Stimulated activated CD4-positive, alpha-beta T cell treated with anti-CD3 and anti-CD28 coated beads, Interleukin-15, amount 100 ng/mL, for 24 hours (primary cell): ENCODE measurements around the gene PSMD3.

Experiments
- DNase-seq: peaks from one replicate; pipeline ENCODE4 v3.0.0-alpha.2; 2020

Gene PSMD3

DNA sequence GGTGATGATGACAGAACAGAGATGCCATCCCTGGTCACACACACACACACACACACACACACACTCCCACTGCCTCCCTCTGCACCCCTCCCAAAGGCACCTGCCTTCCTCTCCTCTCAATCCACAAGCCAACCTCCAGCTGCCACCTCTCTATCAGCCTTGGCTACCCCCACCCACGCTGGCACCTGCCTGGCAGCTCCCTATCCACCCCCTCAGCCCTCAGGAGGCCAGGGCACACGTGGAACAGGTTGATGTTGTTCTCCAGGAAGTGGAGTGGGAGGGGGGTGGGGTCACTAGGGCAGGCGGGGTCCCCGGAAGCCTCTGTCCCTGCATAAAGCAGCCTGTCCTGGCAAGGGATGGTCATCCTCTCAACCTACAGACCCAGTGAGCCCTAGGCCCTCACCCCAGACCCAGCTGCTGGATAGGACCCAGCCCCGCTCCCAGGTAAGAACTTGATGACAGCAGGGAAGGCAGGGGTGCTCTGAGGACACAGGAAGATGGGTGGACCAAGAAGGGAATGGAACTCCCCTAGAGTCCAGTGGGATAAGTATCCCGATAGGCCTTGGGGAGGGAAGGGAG, 17.9 kb upstream of the PSMD3 start, which contains the start of gene GSDMA:
GSDMA (plus strand) TSS at position 363 of the 579 bp plus-strand sequence. CDS start 2,684 bp downstream, outside the sequence.
- DNase-seq: peak; percentile 19

DNA sequence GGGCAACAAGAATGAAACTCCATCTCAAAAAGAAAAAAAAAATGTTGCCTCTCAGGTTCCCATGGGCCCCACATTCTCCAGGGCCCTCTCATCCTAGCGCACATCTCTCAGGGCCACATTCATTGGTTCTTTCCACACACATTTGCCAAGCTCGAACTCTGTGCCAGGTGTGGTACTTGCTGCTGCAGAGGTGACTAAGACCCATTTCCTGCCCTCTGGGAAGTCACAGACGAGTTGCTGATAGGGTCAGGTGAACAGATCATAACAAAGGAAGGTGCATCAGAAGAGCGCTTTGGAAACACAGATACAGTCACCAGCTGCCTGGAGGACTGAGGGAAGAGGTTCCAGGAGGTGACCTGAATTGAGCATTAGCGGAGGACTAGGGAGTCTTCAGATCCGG, 16.8 kb upstream of the PSMD3 start:
- peak; percentile 22 for DNase-seq

DNA sequence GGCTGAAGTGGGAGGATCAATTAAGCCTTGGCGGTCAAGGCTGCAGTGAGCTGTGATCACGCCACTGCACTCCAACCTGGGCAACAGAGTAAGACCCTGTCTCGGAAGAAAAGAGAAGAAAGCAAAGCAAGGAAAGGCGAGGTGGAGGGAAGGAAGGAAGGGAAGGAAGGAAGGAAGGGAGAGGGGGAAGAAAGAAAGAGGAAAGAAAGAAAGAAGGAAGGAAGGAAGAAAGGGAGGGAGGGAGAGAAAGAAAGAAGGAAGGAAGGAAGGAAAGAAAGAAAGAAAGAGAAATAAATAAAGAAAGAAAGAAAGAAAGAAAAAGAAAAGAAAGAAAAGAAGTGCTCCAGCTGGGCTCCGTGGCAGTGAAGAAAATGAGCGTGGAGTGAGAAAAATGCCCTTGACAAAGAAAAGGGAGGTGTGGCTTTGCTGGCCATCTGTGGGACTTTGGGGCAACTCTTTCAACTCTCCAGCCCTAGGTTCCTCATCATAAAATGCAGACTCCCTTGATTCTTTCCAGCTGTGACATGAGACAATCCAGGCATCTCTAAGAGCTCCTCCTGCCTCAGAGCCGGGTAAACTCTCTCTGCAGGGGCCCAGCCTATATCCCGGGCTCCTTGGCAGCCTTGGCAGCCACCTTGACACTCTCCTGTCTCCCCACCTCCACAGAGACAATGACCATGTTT, 15.4 kb upstream of the PSMD3 start:
- DNase-seq: no peak

DNA sequence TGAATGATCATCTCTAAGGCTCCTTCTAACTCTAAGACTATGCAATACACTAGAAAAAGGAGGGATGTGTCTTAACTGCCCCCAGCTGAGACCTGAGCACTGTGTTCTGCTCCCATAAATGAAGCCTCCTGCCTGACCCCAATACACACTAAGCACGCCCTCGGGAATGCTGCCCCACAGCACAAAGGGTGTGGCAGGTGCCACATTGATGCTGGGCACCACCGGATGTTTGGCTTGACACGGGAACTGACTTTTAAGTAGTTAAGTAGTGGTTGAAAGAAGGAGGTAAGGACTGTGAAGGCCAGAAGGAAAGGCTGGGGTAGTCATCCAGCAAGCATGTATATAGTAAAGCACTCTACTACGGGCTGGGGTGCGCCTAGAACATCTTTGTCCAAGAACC, 13.8 kb upstream of the PSMD3 start:
- DNase-seq: no peak

DNA sequence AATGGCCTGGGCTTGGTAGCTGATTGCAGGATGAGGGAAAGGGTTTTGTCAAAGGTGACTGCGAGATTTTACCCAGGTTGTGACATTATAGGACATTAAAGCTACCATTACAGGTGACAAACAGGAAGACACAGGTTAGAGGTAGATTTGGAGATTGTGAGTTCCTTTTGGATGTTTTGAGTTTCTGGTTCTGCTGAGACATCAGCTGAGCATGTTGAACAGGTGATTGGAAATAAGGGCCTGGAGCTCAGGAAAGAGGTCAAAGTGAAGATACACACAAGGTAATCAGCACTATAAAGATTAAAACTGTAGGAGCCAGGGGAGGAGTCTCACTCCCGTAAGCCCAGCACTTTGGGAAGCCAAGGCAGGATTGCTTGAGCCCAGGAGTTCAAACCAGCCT, 11.8 kb upstream of the PSMD3 start:
- no peak for DNase-seq

DNA sequence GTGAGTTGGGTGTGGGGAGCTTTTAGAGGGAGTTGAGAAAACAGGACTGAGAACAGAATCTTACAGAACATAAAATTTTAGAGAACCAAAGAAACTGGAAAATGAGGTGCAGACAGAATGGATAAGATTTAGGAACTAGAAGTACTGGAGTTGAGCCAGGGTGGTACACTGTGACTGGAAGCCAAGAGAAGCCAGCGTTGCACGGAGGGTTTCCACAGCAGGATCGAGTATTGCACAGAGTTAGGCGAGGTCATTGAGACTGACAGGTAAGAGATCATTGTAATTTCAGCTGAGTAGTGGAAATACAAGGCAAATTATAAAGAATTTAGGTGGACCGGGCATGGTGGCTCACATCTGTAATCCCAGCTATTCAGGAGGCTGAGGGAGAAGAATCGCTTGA, 11.2 kb upstream of the PSMD3 start:
- DNase-seq: no peak

DNA sequence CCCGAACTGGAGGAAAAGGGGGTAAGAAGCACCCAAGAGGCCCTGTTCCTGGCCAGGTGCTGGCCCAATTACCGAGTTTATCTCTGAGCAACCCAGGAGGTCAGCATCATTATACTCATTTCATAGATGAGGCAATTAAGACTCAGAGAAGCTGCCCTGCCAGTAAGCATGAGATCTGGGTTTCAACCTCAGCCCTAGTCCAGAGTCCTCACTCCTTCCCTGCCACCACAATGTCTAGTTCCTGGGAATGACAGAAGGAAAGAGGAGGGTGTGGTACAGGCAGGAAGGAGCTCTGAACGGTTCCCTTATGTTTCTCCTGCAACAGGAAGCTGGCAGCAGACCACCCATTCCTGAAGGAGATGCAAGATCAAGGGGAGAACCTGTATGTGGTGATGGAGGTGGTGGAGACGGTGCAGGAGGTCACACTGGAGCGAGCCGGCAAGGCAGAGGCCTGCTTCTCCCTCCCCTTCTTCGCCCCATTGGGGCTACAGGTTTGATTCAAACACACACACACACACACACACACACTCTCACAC, 10.4 kb upstream of the PSMD3 start:
- no peak for DNase-seq

DNA sequence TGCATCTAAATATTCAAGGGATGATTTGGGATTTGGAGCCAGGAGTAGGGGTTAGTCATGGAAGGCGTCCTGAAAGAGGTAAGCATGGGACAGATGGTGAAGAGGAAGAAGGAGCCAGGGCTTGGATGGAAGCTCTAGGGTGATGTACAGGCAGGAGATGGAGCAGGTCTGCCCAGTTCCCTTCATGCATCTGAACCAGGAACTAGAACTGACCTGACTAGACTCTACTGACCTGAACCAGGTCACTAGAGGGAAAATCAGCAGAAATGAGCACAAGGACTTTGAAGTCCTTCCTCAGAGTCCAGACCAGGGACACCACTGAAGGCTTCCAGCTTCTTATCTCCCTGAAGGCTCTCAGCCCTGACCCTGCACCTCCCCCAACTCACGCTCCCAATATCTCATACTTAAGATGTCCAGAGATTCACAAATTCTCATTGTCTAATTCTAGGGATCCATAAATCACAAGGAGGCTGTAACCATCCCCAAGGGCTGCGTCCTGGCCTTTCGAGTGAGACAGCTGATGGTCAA, 9.5 kb upstream of the PSMD3 start:
- no peak for DNase-seq

DNA sequence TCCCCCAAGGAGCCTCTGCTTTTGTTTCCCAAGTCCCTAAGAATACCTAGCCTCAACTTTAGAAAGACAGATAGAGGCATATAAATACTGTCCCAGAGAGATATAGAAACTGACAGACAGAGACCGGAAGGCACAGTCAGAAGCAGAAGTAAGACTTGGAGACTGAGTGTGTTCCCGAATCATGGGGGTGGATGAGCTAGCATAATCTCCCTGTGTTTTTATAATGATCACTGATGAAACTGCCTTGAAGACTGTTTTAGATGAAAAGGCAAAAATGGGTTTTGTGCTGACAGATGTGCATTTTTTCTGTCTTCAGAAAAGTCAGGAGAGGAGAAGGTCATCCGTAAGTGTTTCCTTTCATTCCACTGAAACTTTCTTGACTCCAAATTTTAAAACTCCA, 8.3 kb upstream of the PSMD3 start:
- DNase-seq: no peak

DNA sequence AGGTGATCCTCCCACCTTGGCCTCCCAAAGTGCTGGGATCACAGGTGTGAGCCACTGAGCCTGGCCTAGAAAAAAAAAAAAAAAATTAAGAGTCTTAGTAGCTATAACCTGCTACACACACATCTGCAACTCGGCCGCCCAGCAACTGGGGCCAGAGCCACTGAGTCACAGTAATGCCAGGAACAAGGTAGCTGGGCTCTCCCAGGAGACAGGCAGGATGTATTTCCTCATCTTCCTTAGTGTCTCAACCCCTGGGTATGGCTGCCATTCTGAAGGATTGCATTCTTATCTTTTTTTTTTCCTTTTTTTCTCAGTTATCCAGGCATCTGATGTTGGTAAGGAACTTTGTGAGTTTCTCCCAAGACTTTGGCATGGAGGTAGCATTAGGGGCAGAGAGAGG, 7.1 kb upstream of the PSMD3 start:
- no peak for DNase-seq

DNA sequence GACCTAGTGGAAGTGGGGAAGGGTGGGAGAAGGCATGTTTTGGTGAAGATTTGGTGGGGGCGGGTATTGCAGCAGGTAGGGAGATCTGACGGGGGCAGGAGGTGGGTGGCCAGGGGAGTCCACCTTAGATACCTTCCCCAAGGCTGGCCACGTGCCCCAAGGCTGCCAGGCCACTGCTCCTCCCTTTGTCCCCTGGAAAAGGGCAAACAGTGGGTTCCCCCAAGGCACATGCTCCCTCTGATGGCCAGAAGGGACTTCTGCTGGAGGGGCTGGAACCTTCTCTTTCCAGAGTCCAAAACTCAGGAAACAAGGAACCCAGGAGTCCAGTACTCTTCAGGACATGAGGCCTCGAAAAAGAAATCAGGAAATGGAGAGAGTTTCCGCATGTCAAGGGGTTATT, 6.2 kb upstream of the PSMD3 start:
- no peak for DNase-seq

DNA sequence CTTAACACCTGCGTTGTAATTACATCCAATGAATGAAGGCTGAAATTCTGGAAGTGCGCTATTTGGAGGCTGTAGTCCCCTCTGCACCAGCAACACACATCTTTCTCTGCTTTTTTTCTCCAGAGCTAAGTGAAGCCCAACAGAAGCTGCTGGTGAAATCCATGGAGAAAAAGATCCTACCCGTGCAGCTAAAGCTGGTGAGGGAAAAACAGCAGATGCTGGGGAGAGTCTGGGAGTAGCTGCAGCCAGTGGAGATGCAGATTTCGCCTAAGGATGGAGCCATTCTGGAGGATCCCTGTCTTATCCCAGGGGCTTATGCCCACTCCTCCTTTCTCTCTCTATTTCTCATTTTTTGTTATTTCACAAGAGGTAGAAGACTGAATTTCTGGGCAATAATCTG, 4.8 kb upstream of the PSMD3 start:
- no peak for DNase-seq

DNA sequence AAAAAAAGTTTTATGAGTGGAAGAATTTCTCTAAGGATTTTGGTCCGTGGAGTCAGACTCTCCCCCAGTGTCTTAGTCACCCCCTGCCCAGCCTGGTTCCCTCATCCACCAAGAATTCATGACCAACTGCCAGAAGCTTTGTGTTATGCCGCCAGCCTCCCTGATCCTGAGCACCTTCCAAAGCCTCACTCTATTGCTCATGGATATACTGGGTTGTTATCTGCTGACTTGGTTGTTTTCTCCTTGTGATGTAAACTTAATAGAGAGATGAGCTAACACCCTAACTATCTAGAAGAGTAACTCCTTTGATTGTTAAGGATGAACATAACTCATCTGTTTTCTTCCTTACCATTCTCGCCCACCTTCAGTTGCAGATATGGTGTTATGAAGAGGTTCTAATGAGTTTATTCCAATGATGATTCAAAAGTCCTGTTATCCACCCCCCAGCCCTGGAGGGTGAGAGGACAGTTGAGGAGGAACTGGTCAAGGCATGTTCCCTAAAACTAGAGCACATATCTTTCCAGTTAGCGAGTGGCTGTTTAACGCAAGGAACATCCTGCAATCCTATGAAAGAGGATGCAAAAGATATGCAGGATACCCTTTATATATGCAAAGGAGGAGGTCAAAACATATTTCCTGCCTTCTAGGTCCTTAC, 1.5 kb upstream of the PSMD3 start:
- no peak for DNase-seq

DNA sequence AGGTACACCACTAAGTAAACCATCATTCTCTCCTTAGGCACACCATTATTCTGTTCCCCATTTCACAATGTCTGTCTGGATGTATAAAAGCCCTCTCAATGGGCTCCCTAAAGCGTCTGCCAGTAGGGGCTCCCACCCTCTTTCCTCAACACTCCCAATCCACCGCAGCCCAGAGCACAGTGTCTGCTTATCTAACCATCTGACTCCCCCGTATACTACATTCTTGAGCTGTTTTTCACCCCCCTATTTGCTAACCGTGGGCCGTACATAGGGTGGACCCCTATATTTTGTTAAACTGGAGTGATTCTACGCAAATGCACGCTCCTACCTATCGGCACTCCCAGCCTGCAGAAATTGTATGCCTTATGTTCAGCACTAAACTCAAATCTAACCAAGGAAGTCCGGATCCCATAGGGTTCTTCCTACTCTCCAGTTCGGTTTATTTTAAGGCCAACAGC, 685 bp upstream of the PSMD3 start:
- DNase-seq: peak; percentile 19

DNA sequence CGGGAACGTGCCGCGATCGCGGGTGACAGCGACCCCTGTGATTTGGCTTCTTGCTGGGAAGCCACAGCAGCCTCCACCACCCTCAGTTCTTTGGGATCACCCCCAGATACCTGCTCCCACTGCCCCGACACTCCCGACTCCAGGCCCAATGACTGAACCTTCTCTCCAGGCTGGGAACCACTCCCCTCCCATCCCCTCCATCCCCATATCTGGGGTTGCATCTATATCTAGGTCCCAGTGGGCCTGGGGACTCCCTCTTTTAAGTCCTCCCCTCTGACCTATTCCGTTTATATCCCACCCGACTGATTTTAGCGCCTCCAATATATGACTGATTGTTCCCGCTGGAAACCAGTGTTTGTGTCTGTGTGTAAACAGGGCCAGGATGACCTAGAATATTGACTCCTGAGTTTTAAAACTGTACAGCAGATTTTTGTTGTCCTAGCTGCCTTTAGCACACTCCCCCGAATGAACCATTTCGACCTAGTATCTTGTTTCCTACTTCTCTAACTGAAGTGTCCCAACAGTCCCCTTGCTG, 667 bp downstream of the PSMD3 start:
- DNase-seq: no peak

DNA sequence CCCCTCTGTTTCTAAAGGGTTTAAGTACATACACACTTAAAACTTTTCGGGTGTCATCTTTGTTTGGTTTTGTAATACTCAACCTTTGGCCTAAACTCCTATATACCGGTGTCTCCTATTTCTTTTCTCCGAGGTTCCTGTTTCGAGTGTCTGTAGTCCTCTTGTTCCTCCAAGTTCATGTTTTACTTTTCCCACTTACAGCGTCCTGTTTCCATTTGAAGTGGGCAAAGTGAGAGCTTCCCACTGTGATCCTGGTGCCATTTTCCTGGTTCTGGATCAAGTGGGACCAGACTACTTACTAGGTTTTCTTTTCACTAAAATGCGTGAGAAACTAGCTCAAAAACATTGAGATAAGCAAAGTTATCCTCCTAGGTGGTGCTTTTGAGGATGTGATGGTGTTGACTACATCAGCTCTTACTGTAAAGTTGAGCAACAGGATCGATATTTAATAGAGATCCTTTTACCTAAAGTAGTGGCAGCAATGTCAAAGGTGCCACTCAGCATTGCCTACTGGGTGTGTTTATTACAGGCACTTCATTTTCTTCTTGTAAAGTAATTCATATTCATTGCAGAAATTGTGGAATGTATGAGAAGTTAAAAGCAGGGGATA, 1.3 kb downstream of the PSMD3 start:
- DNase-seq: no peak

DNA sequence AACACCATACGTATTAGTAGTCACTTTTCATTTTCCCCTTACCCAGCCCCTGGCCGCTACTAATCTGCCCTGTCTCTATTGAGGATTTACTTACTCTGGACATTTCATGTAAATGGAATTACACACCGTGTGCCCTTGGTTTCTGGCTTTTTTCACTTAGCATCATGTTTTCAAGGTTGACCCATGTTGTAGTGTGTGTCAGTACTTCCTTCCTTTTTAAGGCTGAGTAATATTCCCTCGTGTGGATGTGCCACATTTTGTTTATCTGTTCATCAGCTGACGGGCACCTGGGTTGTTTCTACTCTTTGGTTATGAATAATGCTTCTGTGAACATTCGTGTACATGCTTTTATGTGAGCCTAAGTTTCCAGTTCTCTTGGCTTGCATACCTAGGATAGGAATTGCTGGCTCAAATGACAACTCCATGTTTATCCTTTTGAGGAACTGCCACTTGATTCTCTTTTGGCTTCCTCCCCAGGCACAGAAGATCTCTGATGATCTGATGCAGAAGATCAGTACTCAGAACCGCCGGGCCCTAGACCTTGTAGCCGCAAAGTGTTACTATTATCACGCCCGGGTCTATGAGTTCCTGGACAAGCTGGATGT, 7.7 kb downstream of the PSMD3 start:
- no peak for DNase-seq

DNA sequence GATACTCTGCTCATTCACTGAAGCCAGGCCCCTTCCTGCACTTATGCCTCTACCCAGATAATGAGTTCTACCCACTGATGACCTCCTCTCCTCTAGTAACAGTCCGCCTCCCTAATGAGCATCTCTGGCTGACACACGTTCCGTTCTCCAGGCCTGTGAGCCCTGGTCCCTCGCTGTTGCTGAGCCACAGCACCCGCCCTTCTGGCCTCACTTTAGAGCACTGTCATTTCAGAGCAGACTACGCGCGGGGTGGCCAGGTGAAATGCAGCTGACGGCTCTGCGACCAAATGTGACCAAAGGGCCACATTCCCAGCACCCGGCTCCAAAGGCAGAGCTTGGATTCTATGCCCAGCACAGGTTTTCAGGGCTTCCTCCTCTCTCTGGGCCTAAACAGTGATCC, 13.8 kb downstream of the PSMD3 start:
- no peak for DNase-seq

DNA sequence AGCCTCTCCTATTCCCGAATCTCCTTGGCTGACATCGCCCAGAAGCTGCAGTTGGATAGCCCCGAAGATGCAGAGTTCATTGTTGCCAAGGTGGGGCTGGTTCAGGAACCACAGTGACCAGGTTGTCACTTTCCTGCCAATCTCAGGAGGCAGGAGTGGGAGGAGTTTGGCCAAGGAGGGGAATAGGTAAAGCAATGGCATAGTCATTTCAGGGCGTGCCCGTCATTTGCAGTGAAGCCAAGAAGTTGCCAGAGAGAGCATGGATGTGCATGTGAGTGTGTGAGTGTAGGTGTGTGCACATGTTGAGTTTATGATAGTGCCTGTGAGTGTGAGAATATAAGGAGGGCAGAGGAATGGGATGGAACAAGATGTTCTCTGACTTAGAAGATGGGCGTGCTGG, 14.8 kb downstream of the PSMD3 start:
- DNase-seq: no peak

DNA sequence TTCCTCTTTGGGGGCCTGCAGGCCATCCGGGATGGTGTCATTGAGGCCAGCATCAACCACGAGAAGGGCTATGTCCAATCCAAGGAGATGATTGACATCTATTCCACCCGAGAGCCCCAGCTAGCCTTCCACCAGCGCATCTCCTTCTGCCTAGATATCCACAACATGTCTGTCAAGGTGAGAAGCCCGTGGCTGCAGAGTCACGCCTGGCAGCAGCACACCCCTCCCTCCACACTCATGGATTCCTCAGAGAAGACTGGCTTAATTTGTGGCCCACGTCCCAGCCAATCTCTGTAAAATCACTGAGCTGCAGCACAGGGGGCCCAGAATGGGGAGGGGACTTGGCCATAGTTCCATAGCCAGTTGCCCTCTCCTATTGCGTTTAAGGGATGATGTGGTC, 15.6 kb downstream of the PSMD3 start:
- DNase-seq: no peak

DNA sequence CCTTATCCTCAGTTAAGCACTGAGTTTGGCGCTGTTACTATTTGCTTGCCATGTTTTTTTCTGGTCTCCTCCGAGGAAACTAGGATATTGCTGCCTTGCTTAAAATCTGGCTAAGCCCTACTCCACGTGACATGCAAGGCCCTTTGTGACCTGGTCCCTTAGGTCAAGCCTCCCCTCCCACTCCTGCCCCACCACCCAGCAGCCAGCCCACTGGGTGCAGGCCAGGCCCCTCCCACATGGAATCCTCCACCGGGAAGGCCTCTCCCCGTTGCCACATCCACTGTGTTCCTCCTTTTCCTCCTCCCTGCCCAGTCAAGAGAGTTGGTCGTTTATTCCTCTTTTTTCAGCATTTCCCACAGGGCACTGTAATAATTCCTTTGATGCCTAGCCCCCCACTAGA, 16.2 kb downstream of the PSMD3 start:
- no peak for DNase-seq

DNA sequence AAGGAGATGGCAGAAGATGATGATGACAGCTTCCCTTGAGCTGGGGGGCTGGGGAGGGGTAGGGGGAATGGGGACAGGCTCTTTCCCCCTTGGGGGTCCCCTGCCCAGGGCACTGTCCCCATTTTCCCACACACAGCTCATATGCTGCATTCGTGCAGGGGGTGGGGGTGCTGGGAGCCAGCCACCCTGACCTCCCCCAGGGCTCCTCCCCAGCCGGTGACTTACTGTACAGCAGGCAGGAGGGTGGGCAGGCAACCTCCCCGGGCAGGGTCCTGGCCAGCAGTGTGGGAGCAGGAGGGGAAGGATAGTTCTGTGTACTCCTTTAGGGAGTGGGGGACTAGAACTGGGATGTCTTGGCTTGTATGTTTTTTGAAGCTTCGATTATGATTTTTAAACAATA, 16.9 kb downstream of the PSMD3 start:
- no peak for DNase-seq

DNA sequence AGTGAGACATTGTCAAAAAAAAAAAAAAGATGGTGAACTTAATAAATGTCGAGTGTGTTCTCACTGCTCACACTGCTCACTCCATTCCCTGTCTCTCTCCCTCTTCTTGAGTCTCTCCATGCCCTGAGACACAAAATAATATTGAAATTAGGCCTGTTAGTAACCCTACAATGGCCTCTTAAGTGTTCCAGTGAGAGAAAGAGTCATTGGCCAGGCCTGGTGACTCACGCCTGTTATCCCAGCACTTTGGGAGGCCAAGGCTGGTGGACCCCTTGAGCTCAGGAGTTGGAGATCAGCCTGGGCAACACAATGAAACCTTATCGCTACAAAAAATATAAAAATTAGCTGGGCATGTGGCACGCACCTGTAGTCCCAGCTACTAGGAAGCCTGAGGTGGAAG, 18.5 kb downstream of the PSMD3 start:
- no peak for DNase-seq
